Spleen (tissue), 11 donors: Measurements from ENCODE around the gene PPP2R5C. TPM values are rescaled to one million over a fixed set of nuclear protein-coding genes. Genes with fewer than 3 reads are reported as not detected.

Experiments used
- DNase-seq: peaks from one replicate; pipeline ENCODE4 v3.0.0-alpha.2; 2020
- H3K27ac ChIP-seq, 8 donors: fragments of 200-600 bp; sonication (generic) in 7 of 8; 1 replicate in 4 of 8; 2 replicates in 4 of 8; pipeline versions ENCODE4 v1.5.0 to v1.8.0; 2016 to 2021; ENCODE audit warnings: inconsistent platforms in 4 of 8, mild to moderate bottlenecking in 4 of 8, moderate library complexity in 1 of 8
- H3K27me3 ChIP-seq, 7 donors: fragments of 200-600 bp; sonication (generic) in 6 of 7; replicated peaks in 1 of 7; 1 replicate in 4 of 7; 2 replicates in 3 of 7; pipeline versions ENCODE4 v1.5.0 to v1.8.0; 2016 to 2021; ENCODE audit warnings: inconsistent platforms in 3 of 7, mild to moderate bottlenecking in 1 of 7
- H3K36me3 ChIP-seq, 6 donors: fragments of 200-600 bp; sonication (generic) in 5 of 6; 1 replicate in 4 of 6; 2 replicates in 2 of 6; pipeline versions ENCODE4 v1.5.0 to v1.8.0; 2016 to 2021; ENCODE audit warnings: inconsistent platforms in 2 of 6
- H3K4me1 ChIP-seq, 6 donors: fragments of 200-600 bp; sonication (generic) in 5 of 6; 1 replicate in 3 of 6; 2 replicates in 3 of 6; pipeline versions ENCODE4 v1.5.0 to v1.8.0; 2016 to 2021; ENCODE audit warnings: inconsistent platforms in 3 of 6
- H3K4me3 ChIP-seq, 8 donors: fragments of 200-600 bp; sonication (generic) in 7 of 8; 1 replicate in 4 of 8; 2 replicates in 4 of 8; pipeline versions ENCODE4 v1.5.0 to v1.8.0; 2016 to 2021; ENCODE audit warnings: inconsistent platforms in 4 of 8, mild to moderate bottlenecking in 4 of 8, moderate library complexity in 2 of 8
- H3K9me3 ChIP-seq, 8 donors: fragments of 200-600 bp; sonication (generic) in 7 of 8; 1 replicate in 4 of 8; 2 replicates in 4 of 8; pipeline versions ENCODE4 v1.5.0 to v1.8.0; 2016 to 2021; ENCODE audit warnings: inconsistent platforms in 4 of 8
- POLR2A ChIP-seq, 3 donors: fragments of 450-650 bp; IDR thresholded peaks; one replicate each; pipeline ENCODE4 v1.5.1; 2017; ENCODE audit warnings: antibody characterized with exemption in 3 of 3, mild to moderate bottlenecking in 1 of 3
- POLR2AphosphoS5 ChIP-seq, 3 donors: sonication (generic); formaldehyde crosslinking; IDR thresholded peaks; one replicate each; pipeline ENCODE4 v1.5.1; 2017; ENCODE audit warnings: antibody characterized with exemption in 3 of 3
- WGBS, 5 donors: extraction: QIAGEN DNeasy Blood & Tissue Kit in 3 of 5; methylation state at CpG; one replicate each; pipeline versions ENCODE4 v1.1.5 to v1.1.7; 2013 to 2018; 5-methylcytosine and 5-hydroxymethylcytosine counted together
- intact Hi-C: fragments of 100-400 bp; cut with DNase I; formaldehyde crosslinking; loops from one replicate; pipeline ENCODE4 v1.15.0; 2023; ENCODE audit warnings: low total_unique reads
- polyA plus RNA-seq, 3 donors: library from polyadenylated mRNA; stranded (reverse); fragments of 200-250 nt; gene quantifications; one replicate each; pipeline ENCODE4 v1.2.1, GENCODE V29; 2013
- total RNA-seq, 7 donors: library from RNA; depleted of rRNA in 3 of 7; stranded (reverse); fragments of >200 nt in 3 of 7; fragmentation: NEBNext Ultra II Directional in 4 of 7; extraction: Animal tissue kit (Norgen Biotek cat#: 25700) in 4 of 7; gene quantifications; one replicate each; pipeline versions ENCODE4 v1.1.0 to v1.2.1, GENCODE V29; 2016 to 2021
- TF ChIP-seq, protein P1 (sequence below), 11 experiments: fragments of 200-600 bp in 7 of 11; fragments of 450-650 bp in 4 of 11; sonication (generic) in 4 of 11; IDR thresholded peaks in 8 of 11; conservative IDR thresholded peaks in 3 of 11; 1 replicate in 7 of 11; 2 replicates in 4 of 11; pipeline versions ENCODE4 v1.4.0 to v1.8.0; 2016 to 2021; ENCODE audit warnings: antibody characterized with exemption in 11 of 11, inconsistent platforms in 4 of 11, mild to moderate bottlenecking in 1 of 11
- donor health status: healthy with polysubstance abuse.
- donor health status: DM: no; HTN: no; CAD: no; lungs with moderate emphysema.
- donor health status: DM: no; HTN: no; CAD: no.
- donor health status: Bipolar disorder and iron deficiency.
- donor health status: healthy.
- donor health status: DM: no; HTN: no; CAD: no.
- donor health status: DM: yes; HTN: yes; CAD: no.

PPP2R5C gene
- total and polyA plus RNA-seq, 10 donors: 80.8 to 322 (median 198) TPM

GRCh38 chr14:101861464-101861863, 100.0 kb downstream of the PPP2R5C start:
- H3K27ac ChIP-seq: no peak overlapping the region
- H3K9me3 ChIP-seq: no peaks in the 10 kb centered on the region
- no peak for DNase-seq
- TF ChIP-seq POLR2AphosphoS5 (IDR thresholded peaks at IDR 0.05) (no peak), POLR2A (IDR thresholded peaks at IDR 0.05) (no peak)
- TF ChIP-seq, protein P1, sequence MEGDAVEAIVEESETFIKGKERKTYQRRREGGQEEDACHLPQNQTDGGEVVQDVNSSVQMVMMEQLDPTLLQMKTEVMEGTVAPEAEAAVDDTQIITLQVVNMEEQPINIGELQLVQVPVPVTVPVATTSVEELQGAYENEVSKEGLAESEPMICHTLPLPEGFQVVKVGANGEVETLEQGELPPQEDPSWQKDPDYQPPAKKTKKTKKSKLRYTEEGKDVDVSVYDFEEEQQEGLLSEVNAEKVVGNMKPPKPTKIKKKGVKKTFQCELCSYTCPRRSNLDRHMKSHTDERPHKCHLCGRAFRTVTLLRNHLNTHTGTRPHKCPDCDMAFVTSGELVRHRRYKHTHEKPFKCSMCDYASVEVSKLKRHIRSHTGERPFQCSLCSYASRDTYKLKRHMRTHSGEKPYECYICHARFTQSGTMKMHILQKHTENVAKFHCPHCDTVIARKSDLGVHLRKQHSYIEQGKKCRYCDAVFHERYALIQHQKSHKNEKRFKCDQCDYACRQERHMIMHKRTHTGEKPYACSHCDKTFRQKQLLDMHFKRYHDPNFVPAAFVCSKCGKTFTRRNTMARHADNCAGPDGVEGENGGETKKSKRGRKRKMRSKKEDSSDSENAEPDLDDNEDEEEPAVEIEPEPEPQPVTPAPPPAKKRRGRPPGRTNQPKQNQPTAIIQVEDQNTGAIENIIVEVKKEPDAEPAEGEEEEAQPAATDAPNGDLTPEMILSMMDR (IDR thresholded peaks at IDR 0.05 in 8 of 11, conservative IDR thresholded peaks at IDR 0.05 in 3 of 11): no peak
- H3K4me1 ChIP-seq: peaks cover 0 to 63% (median 21%) of the 10 kb centered on the region in 6 donors
- H3K27me3 ChIP-seq: no peaks in the 10 kb centered on the region
- H3K4me3 ChIP-seq: no peak overlapping the region
- intact Hi-C loops: no loop called here
- 81 to 95% (median 90%) methylated on average over 6 of the region's 6 CpGs for WGBS, 5 donors
- peaks cover 0 to 93% (median 22%) of the 10 kb centered on the region in 6 donors for H3K36me3 ChIP-seq

- no peak overlapping the region for H3K27ac ChIP-seq
- WGBS, 5 donors: 93 to 100% (median 96%) methylated on average over 4 of the region's 4 CpGs
- intact Hi-C loops: no loop called here
Measured at GRCh38 chr14:101862177-101862576, 100.7 kb downstream of the PPP2R5C start.

DNA sequence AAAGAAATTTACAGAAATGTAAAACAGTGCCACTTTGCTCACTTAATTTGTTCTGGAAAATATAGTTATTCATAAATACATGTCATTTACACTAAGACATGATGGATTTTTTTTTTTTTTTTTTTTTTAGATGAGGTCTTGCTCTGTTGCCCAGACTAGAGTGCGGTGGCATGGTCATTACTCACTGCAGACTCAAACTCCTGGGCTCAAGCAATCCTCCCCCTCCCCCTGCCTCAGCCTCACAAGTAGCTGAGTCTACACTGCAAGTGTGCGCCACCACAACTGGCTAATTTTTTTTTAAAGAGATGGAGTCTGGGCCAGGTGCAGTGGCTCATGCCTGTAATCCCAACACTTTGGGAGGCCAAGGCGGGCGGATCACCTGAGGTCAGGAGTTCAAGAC, 101.2 kb downstream of the PPP2R5C start:
- Histone ChIP-seq H3K4me3 (no peak overlapping the region), H3K27ac (no peak overlapping the region), H3K4me1 (peaks cover 0 to 63% (median 16%) of the 10 kb centered on the region in 6 donors), H3K36me3 (peaks cover 0 to 88% (median 17%) of the 10 kb centered on the region in 6 donors), H3K27me3 (no peaks in the 10 kb centered on the region), H3K9me3 (no peaks in the 10 kb centered on the region)
- 78 to 100% (median 97%) methylated on average over 4 of the region's 4 CpGs for WGBS, 5 donors
- intact Hi-C loops: no loop called here
- no peak for TF ChIP-seq POLR2A (IDR thresholded peaks at IDR 0.05)
- no peak for TF ChIP-seq POLR2AphosphoS5 (IDR thresholded peaks at IDR 0.05)
- TF ChIP-seq, protein P1 (IDR thresholded peaks at IDR 0.05 in 8 of 11, conservative IDR thresholded peaks at IDR 0.05 in 3 of 11): no peak
- DNase-seq: no peak

More at GRCh38 chr14:101862177-101862576, 100.7 kb downstream of the PPP2R5C start:
- no peak for TF ChIP-seq POLR2A (IDR thresholded peaks at IDR 0.05)
- DNase-seq: no peak
- no peaks in the 10 kb centered on the region for H3K27me3 ChIP-seq
- H3K9me3 ChIP-seq: no peaks in the 10 kb centered on the region
- H3K36me3 ChIP-seq: peaks cover 0 to 93% (median 20%) of the 10 kb centered on the region in 6 donors
- H3K4me3 ChIP-seq: no peak overlapping the region
- H3K4me1 ChIP-seq: peaks cover 0 to 63% (median 16%) of the 10 kb centered on the region in 6 donors

GRCh38 chr14:101865288-101865687, 103.8 kb downstream of the PPP2R5C start:
- WGBS, 5 donors: 93 to 97% (median 95%) methylated on average over 9 of the region's 9 CpGs
- H3K4me1 ChIP-seq: peaks cover 0 to 61% (median under 1%) of the 10 kb centered on the region in 6 donors
- H3K36me3 ChIP-seq: peaks cover 0 to 65% (median 13%) of the 10 kb centered on the region in 6 donors
- no peak for TF ChIP-seq POLR2A (IDR thresholded peaks at IDR 0.05)
- no peaks in the 10 kb centered on the region for H3K27me3 ChIP-seq
- H3K4me3 ChIP-seq: no peak overlapping the region
- H3K27ac ChIP-seq: no peak overlapping the region
- intact Hi-C loops: no loop called here
- H3K9me3 ChIP-seq: no peaks in the 10 kb centered on the region
- no peak for DNase-seq

DNA sequence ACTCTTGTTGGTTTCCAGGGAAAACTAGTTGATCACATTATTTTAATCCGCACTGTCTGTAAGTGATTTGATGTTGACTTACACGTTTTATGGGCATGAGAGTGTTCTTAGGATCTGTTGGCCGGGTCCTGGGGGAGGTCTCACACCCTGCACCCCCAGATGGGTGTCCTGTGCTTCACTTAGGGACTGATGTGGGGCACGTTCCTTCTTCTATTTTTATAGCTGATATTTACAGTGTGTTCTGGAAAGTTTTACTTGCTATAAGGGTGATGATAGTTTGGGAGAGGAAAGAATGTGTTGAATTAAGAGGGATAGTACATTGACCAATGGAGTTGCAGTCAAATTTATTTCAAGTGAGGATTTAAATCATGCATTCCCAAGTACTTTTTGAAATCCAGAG, 106.3 kb downstream of the PPP2R5C start:
- WGBS, 5 donors: 84 to 93% (median 88%) methylated on average over 4 of the region's 4 CpGs
- DNase-seq: peak; percentile 4
- peaks cover 0 to 44% (median 9%) of the 10 kb centered on the region in 6 donors for H3K36me3 ChIP-seq
- H3K4me3 ChIP-seq: no peak overlapping the region
- peaks cover 0 to 65% (median 15%) of the 10 kb centered on the region in 6 donors for H3K4me1 ChIP-seq
- no peak overlapping the region for H3K27ac ChIP-seq
- H3K9me3 ChIP-seq: no peaks in the 10 kb centered on the region
- no peaks in the 10 kb centered on the region for H3K27me3 ChIP-seq
- TF ChIP-seq POLR2AphosphoS5 (IDR thresholded peaks at IDR 0.05) (no peak), POLR2A (IDR thresholded peaks at IDR 0.05) (no peak)
- TF ChIP-seq, protein P1 (IDR thresholded peaks at IDR 0.05 in 8 of 11, conservative IDR thresholded peaks at IDR 0.05 in 3 of 11): no peak
- intact Hi-C loops: no loop called here
